Measurements from ENCODE around the gene USP11. TPM values are rescaled to one million over a fixed set of nuclear protein-coding genes. Genes with fewer than 3 reads are reported as not detected.

USP11 gene
- total RNA-seq (2022) (72.0 and 84.2 TPM in 2 replicates), Bru-seq, nascent RNA (percentile 81 among the genes with signal in this experiment), BruChase-seq, experiment 1, labeled RNA remaining after a 6-hour chase (percentile 87 among the genes with signal in this experiment), BruChase-seq, experiment 2, labeled RNA remaining after a 2-hour chase (percentile 79 among the genes with signal in this experiment)
- long read RNA-seq, transcript USP11-204 (21 exons, 3,515 nt): major isoform, 68 of 101 reads
- long read RNA-seq, partial matches to known transcripts: 15 of 101 reads
- long read RNA-seq, other reads (novel, unspliced or antisense): 18 of 101 reads

GRCh38 chrX:47232803-47233332 lies at the start of gene USP11:
Gene USP11 (plus strand): TSS chrX:47233009. CDS start chrX:47233044, 35 bp downstream.
- BruUV-seq (replicated peaks): TSS peak; percentile 83
- TF ChIP-seq CTCF (IDR thresholded peaks at IDR 0.05; ENCODE audit: unreplicated experiment): no peak
- DNase-seq: peak; percentile 41
- CTCF ChIA-PET: interaction anchor here (1.2 to 1.7 kb wide), 3 partner anchors 15 to 79 kb away, joined by 3 to 8 read pairs (median 5); no protein-coding TSS in a partner anchor
- H3K9me3 Mint-ChIP-seq (ENCODE audit: low read depth, unreplicated experiment): peaks cover 4% of the 10 kb centered on the region
- H3K27me3 Mint-ChIP-seq (ENCODE audit: unreplicated experiment): no peaks in the 10 kb centered on the region
- H3K27ac Mint-ChIP-seq (ENCODE audit: unreplicated experiment): peak within 1 kb of the TSS; percentile 98
- intact Hi-C loops (cut with micrococcal nuclease; ENCODE audit: unreplicated experiment): loop anchor here (5.0 kb wide), 1 partner anchor 64 kb away; no protein-coding TSS in a partner anchor
- H3K4me3 Mint-ChIP-seq (ENCODE audit: low read depth, unreplicated experiment): peak within 1 kb of the TSS; percentile 89
- peaks cover 18% of the 10 kb centered on the region for H3K4me1 Mint-ChIP-seq (ENCODE audit: low read depth, unreplicated experiment)
- H3K36me3 Mint-ChIP-seq (ENCODE audit: insufficient read depth, unreplicated experiment): peaks cover 60% of the 10 kb centered on the region

- intact Hi-C loops (cut with micrococcal nuclease; ENCODE audit: unreplicated experiment): no loop called here
- peaks cover 29% of the 10 kb centered on the region for H3K36me3 Mint-ChIP-seq (ENCODE audit: insufficient read depth, unreplicated experiment)
- BruUV-seq (replicated peaks): no TSS peak
- no peak for DNase-seq
- no peak overlapping the region for H3K27ac Mint-ChIP-seq (ENCODE audit: unreplicated experiment)
- H3K9me3 Mint-ChIP-seq (ENCODE audit: low read depth, unreplicated experiment): no peaks in the 10 kb centered on the region
- no peak overlapping the region for H3K4me3 Mint-ChIP-seq (ENCODE audit: low read depth, unreplicated experiment)
- no peaks in the 10 kb centered on the region for H3K4me1 Mint-ChIP-seq (ENCODE audit: low read depth, unreplicated experiment)
- TF ChIP-seq CTCF (IDR thresholded peaks at IDR 0.05; ENCODE audit: unreplicated experiment): no peak
- no peaks in the 10 kb centered on the region for H3K27me3 Mint-ChIP-seq (ENCODE audit: unreplicated experiment)
- CTCF ChIA-PET: no interaction called here
Observed at GRCh38 chrX:47184486-47184885, 48.3 kb upstream of the USP11 start.

GRCh38 chrX:47185241-47185640 lies 47.6 kb upstream of the USP11 start:
- H3K9me3 Mint-ChIP-seq (ENCODE audit: low read depth, unreplicated experiment): no peaks in the 10 kb centered on the region
- no peak overlapping the region for H3K4me3 Mint-ChIP-seq (ENCODE audit: low read depth, unreplicated experiment)
- peaks cover 27% of the 10 kb centered on the region for H3K36me3 Mint-ChIP-seq (ENCODE audit: insufficient read depth, unreplicated experiment)
- CTCF ChIA-PET: no interaction called here
- H3K27ac Mint-ChIP-seq (ENCODE audit: unreplicated experiment): no peak overlapping the region
- H3K4me1 Mint-ChIP-seq (ENCODE audit: low read depth, unreplicated experiment): no peaks in the 10 kb centered on the region
- no peak for TF ChIP-seq CTCF (IDR thresholded peaks at IDR 0.05; ENCODE audit: unreplicated experiment)
- BruUV-seq (replicated peaks): no TSS peak
- DNase-seq: no peak
- intact Hi-C loops (cut with micrococcal nuclease; ENCODE audit: unreplicated experiment): no loop called here
- no peaks in the 10 kb centered on the region for H3K27me3 Mint-ChIP-seq (ENCODE audit: unreplicated experiment)

- CTCF ChIA-PET: no interaction called here
- Mint-ChIP-seq H3K9me3 (ENCODE audit: low read depth, unreplicated experiment) (no peaks in the 10 kb centered on the region), H3K4me3 (ENCODE audit: low read depth, unreplicated experiment) (no peak overlapping the region), H3K27ac (ENCODE audit: unreplicated experiment) (no peak overlapping the region), H3K4me1 (ENCODE audit: low read depth, unreplicated experiment) (no peaks in the 10 kb centered on the region), H3K36me3 (ENCODE audit: insufficient read depth, unreplicated experiment) (peaks cover 36% of the 10 kb centered on the region), H3K27me3 (ENCODE audit: unreplicated experiment) (no peaks in the 10 kb centered on the region)
- DNase-seq: no peak
- TSS peak; percentile 51 for BruUV-seq (replicated peaks)
- intact Hi-C loops (cut with micrococcal nuclease; ENCODE audit: unreplicated experiment): no loop called here
- no peak for TF ChIP-seq CTCF (IDR thresholded peaks at IDR 0.05; ENCODE audit: unreplicated experiment)
Observed at GRCh38 chrX:47186096-47186740, 46.6 kb upstream of the USP11 start.
